Measurements from ENCODE around the gene JPH2. TPM values are rescaled to one million over a fixed set of nuclear protein-coding genes. Genes with fewer than 3 reads are reported as not detected.

JPH2 gene
- total RNA-seq, 1 donor from 2014 or later = 0.12 TPM

DNA sequence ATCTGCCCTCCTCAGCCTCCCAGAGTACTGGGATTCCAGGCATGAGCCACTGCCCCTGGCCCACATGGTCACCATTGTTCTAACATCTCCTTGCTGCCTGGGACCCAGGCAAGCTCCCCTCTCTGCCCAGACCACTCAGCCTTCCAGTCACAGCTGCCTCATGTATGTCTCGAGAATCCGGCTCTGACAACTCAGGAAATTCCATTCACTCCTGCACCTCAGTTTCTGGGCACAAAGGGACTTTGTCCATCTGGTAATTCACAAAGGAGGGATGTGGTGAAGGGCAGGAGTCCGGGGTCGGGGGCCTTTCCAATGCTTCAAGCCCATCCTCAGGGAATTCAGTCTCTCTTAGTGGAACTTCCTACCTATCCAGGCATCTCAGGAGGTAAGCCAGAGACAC is 40.7 kb downstream of the JPH2 start:
- no peak overlapping the region for H3K4me3 Mint-ChIP-seq (ENCODE audit: low read depth)
- no peak for DNase-seq (ENCODE audit: low spot score, unreplicated experiment)
- H3K27me3 Mint-ChIP-seq = peaks cover 11% of the 10 kb centered on the region
- no peak overlapping the region for H3K27ac Mint-ChIP-seq
- peaks cover 1% of the 10 kb centered on the region for H3K36me3 Mint-ChIP-seq (ENCODE audit: insufficient read depth)
- H3K9me3 Mint-ChIP-seq (ENCODE audit: low read depth) = peaks cover 4% of the 10 kb centered on the region
- H3K4me1 Mint-ChIP-seq (ENCODE audit: low read depth) = no peaks in the 10 kb centered on the region
- TF ChIP-seq, protein P1, sequence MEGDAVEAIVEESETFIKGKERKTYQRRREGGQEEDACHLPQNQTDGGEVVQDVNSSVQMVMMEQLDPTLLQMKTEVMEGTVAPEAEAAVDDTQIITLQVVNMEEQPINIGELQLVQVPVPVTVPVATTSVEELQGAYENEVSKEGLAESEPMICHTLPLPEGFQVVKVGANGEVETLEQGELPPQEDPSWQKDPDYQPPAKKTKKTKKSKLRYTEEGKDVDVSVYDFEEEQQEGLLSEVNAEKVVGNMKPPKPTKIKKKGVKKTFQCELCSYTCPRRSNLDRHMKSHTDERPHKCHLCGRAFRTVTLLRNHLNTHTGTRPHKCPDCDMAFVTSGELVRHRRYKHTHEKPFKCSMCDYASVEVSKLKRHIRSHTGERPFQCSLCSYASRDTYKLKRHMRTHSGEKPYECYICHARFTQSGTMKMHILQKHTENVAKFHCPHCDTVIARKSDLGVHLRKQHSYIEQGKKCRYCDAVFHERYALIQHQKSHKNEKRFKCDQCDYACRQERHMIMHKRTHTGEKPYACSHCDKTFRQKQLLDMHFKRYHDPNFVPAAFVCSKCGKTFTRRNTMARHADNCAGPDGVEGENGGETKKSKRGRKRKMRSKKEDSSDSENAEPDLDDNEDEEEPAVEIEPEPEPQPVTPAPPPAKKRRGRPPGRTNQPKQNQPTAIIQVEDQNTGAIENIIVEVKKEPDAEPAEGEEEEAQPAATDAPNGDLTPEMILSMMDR (IDR thresholded peaks at IDR 0.05; ENCODE audit: unreplicated experiment) = no peak

DNA sequence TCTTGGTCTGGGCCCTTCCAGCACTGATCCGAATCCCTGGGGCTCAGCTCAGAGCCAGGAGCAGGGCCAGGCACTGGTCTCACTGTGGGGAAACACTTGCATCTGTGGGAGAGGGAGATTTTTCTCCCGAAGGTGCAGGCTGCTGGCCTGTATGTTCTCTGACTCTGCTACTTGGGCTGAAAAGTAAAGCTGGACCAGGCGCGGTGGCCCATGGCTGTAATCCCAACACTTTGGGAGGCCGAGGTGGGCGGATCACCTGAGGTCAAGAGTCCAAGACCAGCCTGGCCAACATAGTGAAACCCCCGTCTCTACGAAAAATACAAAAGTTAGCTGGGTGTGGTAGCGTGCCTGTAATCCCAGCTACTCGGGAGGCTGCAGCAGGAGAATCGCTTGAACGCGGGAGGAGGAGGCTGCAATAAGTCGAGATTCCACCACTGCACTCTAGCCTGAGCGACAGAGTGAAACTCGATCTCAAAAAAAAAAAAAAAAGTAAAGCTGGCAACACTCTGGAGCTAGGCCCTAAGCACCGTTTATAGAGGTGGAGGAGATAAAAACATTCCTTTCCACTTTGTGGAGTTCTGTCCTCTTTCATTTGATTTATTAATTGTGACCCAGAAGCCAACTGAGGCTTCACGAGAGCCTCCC is 41.7 kb downstream of the JPH2 start:
- DNase-seq (ENCODE audit: low spot score, unreplicated experiment) = no peak
- no peaks in the 10 kb centered on the region for H3K4me1 Mint-ChIP-seq (ENCODE audit: low read depth)
- TF ChIP-seq, protein P1 (IDR thresholded peaks at IDR 0.05; ENCODE audit: unreplicated experiment) = no peak
- no peak overlapping the region for H3K4me3 Mint-ChIP-seq (ENCODE audit: low read depth)
- H3K27ac Mint-ChIP-seq = no peak overlapping the region
- H3K36me3 Mint-ChIP-seq (ENCODE audit: insufficient read depth) = peaks cover 1% of the 10 kb centered on the region
- H3K9me3 Mint-ChIP-seq (ENCODE audit: low read depth) = peaks cover 4% of the 10 kb centered on the region
- peaks cover 11% of the 10 kb centered on the region for H3K27me3 Mint-ChIP-seq

DNA sequence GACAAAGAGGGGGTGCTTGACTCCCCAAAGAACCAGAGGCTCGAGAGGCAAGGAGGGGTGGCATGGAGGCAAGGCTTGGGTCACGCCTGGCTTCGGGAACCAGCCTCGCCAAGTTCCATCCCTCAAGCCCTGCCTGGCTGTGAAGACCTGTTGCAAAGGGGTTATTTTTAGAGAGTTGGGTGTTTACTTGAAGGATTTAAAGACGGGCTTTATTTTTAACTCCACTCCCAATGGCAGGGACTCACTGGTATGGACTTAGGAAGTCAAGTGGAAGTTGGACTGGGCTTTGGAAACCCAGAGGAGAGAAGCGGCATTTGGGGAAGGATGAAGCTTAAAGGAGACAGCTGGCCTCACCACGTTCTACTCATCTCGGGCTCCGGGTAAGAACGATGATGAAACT is 43.1 kb downstream of the JPH2 start:
- no peak overlapping the region for H3K27ac Mint-ChIP-seq

DNA sequence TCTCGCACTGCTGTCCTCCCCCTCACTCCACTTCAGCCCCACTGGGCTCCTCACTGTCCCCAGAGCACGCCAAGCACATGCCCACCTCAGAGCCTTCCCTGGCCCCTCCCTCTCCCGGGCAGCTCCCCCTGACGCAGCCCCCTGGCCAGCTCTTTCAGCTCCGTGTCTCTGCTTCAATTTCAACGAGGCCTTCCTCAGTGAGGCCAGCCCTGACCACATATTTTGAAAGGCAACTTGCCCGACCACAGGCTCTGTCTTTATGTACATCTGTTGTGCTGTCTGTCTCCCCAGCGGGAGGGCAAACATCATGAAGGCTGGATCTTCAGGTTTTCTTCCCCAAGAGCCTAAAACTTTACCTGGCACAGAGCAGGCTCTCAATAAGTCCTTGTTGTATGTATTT is 44.6 kb downstream of the JPH2 start:
- Mint-ChIP-seq H3K9me3 (ENCODE audit: low read depth) (no peaks in the 10 kb centered on the region), H3K4me3 (ENCODE audit: low read depth) (no peak overlapping the region), H3K27me3 (peaks cover 11% of the 10 kb centered on the region), H3K36me3 (ENCODE audit: insufficient read depth) (no peaks in the 10 kb centered on the region), H3K27ac (no peak overlapping the region), H3K4me1 (ENCODE audit: low read depth) (no peaks in the 10 kb centered on the region)
- TF ChIP-seq, protein P1 (IDR thresholded peaks at IDR 0.05; ENCODE audit: unreplicated experiment) = no peak
- no peak for DNase-seq (ENCODE audit: low spot score, unreplicated experiment)

More for the DNA sequence above, 43.1 kb downstream of the JPH2 start:
- no peak overlapping the region for H3K4me3 Mint-ChIP-seq (ENCODE audit: low read depth)
- no peaks in the 10 kb centered on the region for H3K36me3 Mint-ChIP-seq (ENCODE audit: insufficient read depth)
- no peaks in the 10 kb centered on the region for H3K4me1 Mint-ChIP-seq (ENCODE audit: low read depth)
- H3K27me3 Mint-ChIP-seq = peaks cover 11% of the 10 kb centered on the region
- DNase-seq (ENCODE audit: low spot score, unreplicated experiment) = no peak
- TF ChIP-seq, protein P1 (IDR thresholded peaks at IDR 0.05; ENCODE audit: unreplicated experiment) = no peak
- H3K9me3 Mint-ChIP-seq (ENCODE audit: low read depth) = no peaks in the 10 kb centered on the region

DNA sequence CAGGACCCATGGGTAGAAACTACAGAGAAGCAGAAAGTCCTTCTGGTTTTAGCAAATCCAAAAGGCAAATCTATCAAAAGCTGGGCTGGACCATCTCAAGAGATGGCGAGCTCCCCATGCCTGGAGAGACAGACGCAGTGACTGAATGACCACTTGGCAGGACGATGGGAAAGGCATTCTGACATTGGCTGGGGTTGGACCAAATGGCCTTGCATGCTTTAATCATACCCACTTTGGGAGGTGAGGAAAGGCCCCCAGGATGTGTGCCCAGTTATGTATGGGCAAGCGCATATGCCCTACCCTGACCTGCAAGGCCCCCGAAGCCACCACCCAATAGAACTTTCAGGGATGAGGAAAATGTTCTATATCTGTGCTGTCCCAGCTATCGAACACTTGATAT is 45.1 kb downstream of the JPH2 start:
- H3K4me1 Mint-ChIP-seq (ENCODE audit: low read depth) = no peaks in the 10 kb centered on the region
- H3K4me3 Mint-ChIP-seq (ENCODE audit: low read depth) = no peak overlapping the region
- no peaks in the 10 kb centered on the region for H3K9me3 Mint-ChIP-seq (ENCODE audit: low read depth)
- peaks cover 11% of the 10 kb centered on the region for H3K27me3 Mint-ChIP-seq
- no peak for DNase-seq (ENCODE audit: low spot score, unreplicated experiment)
- TF ChIP-seq, protein P1 (IDR thresholded peaks at IDR 0.05; ENCODE audit: unreplicated experiment) = no peak
- no peak overlapping the region for H3K27ac Mint-ChIP-seq
- H3K36me3 Mint-ChIP-seq (ENCODE audit: insufficient read depth) = no peaks in the 10 kb centered on the region

Data from progenitor cell of endocrine pancreas (in vitro differentiated cells).